Calu3 (cell line): ENCODE data around the gene CIBAR2. TPM values are rescaled to one million over a fixed set of nuclear protein-coding genes. Genes with fewer than 3 reads are reported as not detected.

Source experiments
- BruUV-seq: library from RNA; stranded (reverse); fragments of 400-500 nt; replicated peaks from 2 replicates; lab custom pipeline; 2021; lab: Mats Ljungman, UMichigan
- CTCF ChIA-PET: fragments of 300-600 bp; sonication (Branson Sonifier 250); formaldehyde crosslinking; loops from one replicate; lab custom pipeline; 2022; ENCODE audit warnings: antibody characterized with exemption; lab: Charles Lee
- DNase-seq: peaks from one replicate; pipeline ENCODE4 v3.0.0; 2022
- H3K27ac Mint-ChIP-seq: one replicate; pipeline ENCODE4 v1.8.0; 2022; ENCODE audit warnings: mixed read lengths; ENCODE audit not compliant: unreplicated experiment
- H3K27me3 Mint-ChIP-seq: one replicate; pipeline ENCODE4 v1.8.0; 2022; ENCODE audit warnings: mixed read lengths; ENCODE audit not compliant: unreplicated experiment
- H3K36me3 Mint-ChIP-seq: one replicate; pipeline ENCODE4 v1.8.0; 2022; ENCODE audit warnings: mild to moderate bottlenecking, moderate library complexity, mixed read lengths; ENCODE audit not compliant: insufficient read depth, unreplicated experiment
- H3K4me1 Mint-ChIP-seq: one replicate; pipeline ENCODE4 v1.8.0; 2022; ENCODE audit warnings: mild to moderate bottlenecking, low read depth, mixed read lengths; ENCODE audit not compliant: unreplicated experiment
- H3K4me3 Mint-ChIP-seq: one replicate; pipeline ENCODE4 v1.8.0; 2022; ENCODE audit warnings: mild to moderate bottlenecking, low read depth, moderate library complexity, mixed read lengths; ENCODE audit not compliant: unreplicated experiment
- H3K9me3 Mint-ChIP-seq: one replicate; pipeline ENCODE4 v1.8.0; 2022; ENCODE audit warnings: low read depth, mixed read lengths; ENCODE audit not compliant: unreplicated experiment
- intact Hi-C: fragments of 100-400 bp; cut with micrococcal nuclease; formaldehyde crosslinking; loops from one replicate; pipeline ENCODE4 v1.10.0; 2022; ENCODE audit not compliant: unreplicated experiment
- total RNA-seq: library from RNA; stranded (reverse); gene quantifications from 2 replicates; pipeline ENCODE4 v1.2.3, GENCODE V29; 2022
- TF ChIP-seq, protein P1 (sequence below): fragments of 200-600 bp; IDR thresholded peaks from one replicate; pipeline ENCODE4 v1.8.0; 2022; ENCODE audit warnings: antibody characterized with exemption; ENCODE audit not compliant: unreplicated experiment

CIBAR2 gene
- total RNA-seq, 1 experiment from 2014 or later, result not detected

- peaks cover 5% of the 10 kb centered on the region for H3K4me1 Mint-ChIP-seq
Measured at GRCh38 chr16:85136702-85137322, 24.5 kb upstream of the CIBAR2 start.

GRCh38 chr16:85136213-85136701 is 24.0 kb upstream of the CIBAR2 start:
- Mint-ChIP-seq H3K4me3 (no peak overlapping the region), H3K27ac (no peak overlapping the region), H3K4me1 (peaks cover 5% of the 10 kb centered on the region), H3K36me3 (no peaks in the 10 kb centered on the region), H3K27me3 (peaks cover 81% of the 10 kb centered on the region), H3K9me3 (no peaks in the 10 kb centered on the region)
- CTCF ChIA-PET, result no interaction called here
- TF ChIP-seq, protein P1, sequence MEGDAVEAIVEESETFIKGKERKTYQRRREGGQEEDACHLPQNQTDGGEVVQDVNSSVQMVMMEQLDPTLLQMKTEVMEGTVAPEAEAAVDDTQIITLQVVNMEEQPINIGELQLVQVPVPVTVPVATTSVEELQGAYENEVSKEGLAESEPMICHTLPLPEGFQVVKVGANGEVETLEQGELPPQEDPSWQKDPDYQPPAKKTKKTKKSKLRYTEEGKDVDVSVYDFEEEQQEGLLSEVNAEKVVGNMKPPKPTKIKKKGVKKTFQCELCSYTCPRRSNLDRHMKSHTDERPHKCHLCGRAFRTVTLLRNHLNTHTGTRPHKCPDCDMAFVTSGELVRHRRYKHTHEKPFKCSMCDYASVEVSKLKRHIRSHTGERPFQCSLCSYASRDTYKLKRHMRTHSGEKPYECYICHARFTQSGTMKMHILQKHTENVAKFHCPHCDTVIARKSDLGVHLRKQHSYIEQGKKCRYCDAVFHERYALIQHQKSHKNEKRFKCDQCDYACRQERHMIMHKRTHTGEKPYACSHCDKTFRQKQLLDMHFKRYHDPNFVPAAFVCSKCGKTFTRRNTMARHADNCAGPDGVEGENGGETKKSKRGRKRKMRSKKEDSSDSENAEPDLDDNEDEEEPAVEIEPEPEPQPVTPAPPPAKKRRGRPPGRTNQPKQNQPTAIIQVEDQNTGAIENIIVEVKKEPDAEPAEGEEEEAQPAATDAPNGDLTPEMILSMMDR, result no peak
- no TSS peak for BruUV-seq
- no peak for DNase-seq
- intact Hi-C loops, result no loop called here

More at GRCh38 chr16:85136702-85137322, 24.5 kb upstream of the CIBAR2 start:
- peak overlapping the region; percentile 28 for H3K4me3 Mint-ChIP-seq
- H3K9me3 Mint-ChIP-seq, result no peaks in the 10 kb centered on the region
- H3K27ac Mint-ChIP-seq, result no peak overlapping the region
- no peaks in the 10 kb centered on the region for H3K36me3 Mint-ChIP-seq
- TF ChIP-seq, protein P1, result no peak
- no TSS peak for BruUV-seq
- intact Hi-C loops, result no loop called here
- peaks cover 87% of the 10 kb centered on the region for H3K27me3 Mint-ChIP-seq
- DNase-seq, result no peak
- CTCF ChIA-PET, result no interaction called here

GRCh38 chr16:85134789-85135142 is 22.5 kb upstream of the CIBAR2 start:
- Mint-ChIP-seq H3K4me1 (peaks cover 4% of the 10 kb centered on the region), H3K9me3 (no peaks in the 10 kb centered on the region), H3K27me3 (peaks cover 89% of the 10 kb centered on the region), H3K4me3 (no peak overlapping the region), H3K36me3 (no peaks in the 10 kb centered on the region), H3K27ac (no peak overlapping the region)
- DNase-seq, result no peak
- BruUV-seq, result no TSS peak
- CTCF ChIA-PET, result no interaction called here
- TF ChIP-seq, protein P1, result no peak
- intact Hi-C loops, result no loop called here

GRCh38 chr16:85134076-85134788 is 22.0 kb upstream of the CIBAR2 start:
- H3K27me3 Mint-ChIP-seq, result peaks cover 89% of the 10 kb centered on the region
- no TSS peak for BruUV-seq
- no peak for DNase-seq
- TF ChIP-seq, protein P1, result no peak
- H3K4me3 Mint-ChIP-seq, result no peak overlapping the region
- intact Hi-C loops, result no loop called here
- H3K27ac Mint-ChIP-seq, result no peak overlapping the region
- CTCF ChIA-PET, result no interaction called here
- no peaks in the 10 kb centered on the region for H3K4me1 Mint-ChIP-seq
- no peaks in the 10 kb centered on the region for H3K9me3 Mint-ChIP-seq
- no peaks in the 10 kb centered on the region for H3K36me3 Mint-ChIP-seq
